GM19023 (cell line): ENCODE data around the gene SOCS6.
"Not testable (repeated sequence)": the region's sequence is repeated elsewhere in the genome, so short reads cannot be mapped to it uniquely, and the experiment has no call there.

Experiments used
- ATAC-seq: cut with Tn5 transposase; IDR thresholded peaks from one replicate; pipeline ENCODE4 v1.9.1; 2021; ENCODE audit warnings: mild to moderate bottlenecking, moderate library complexity; ENCODE audit not compliant: unreplicated experiment

The SOCS6 gene

GRCh38 chr18:70321616-70322015 lies 32.8 kb downstream of the SOCS6 start:
- ATAC-seq = no peak

GRCh38 chr18:70322385-70322784 lies 33.5 kb downstream of the SOCS6 start:
- no peak for ATAC-seq

- no peak for ATAC-seq
Observed at GRCh38 chr18:70322928-70323327, 34.1 kb downstream of the SOCS6 start.

GRCh38 chr18:70324897-70325296 lies 36.1 kb downstream of the SOCS6 start:
- no peak for ATAC-seq

GRCh38 chr18:70326255-70326654 lies 37.4 kb downstream of the SOCS6 start:
- no peak for ATAC-seq

- ATAC-seq = no peak
Observed at GRCh38 chr18:70328169-70328568, 39.3 kb downstream of the SOCS6 start.

GRCh38 chr18:70329071-70329470 lies 40.2 kb downstream of the SOCS6 start:
- ATAC-seq = no peak

- no peak for ATAC-seq
Observed at GRCh38 chr18:70330887-70331286, 42.0 kb downstream of the SOCS6 start.

GRCh38 chr18:70331456-70332097 lies 42.7 kb downstream of the SOCS6 start:
- ATAC-seq = no peak

- ATAC-seq = no peak
Observed at GRCh38 chr18:70332694-70333093, 43.8 kb downstream of the SOCS6 start.

GRCh38 chr18:70333316-70333715 lies 44.5 kb downstream of the SOCS6 start:
- ATAC-seq = no peak

- ATAC-seq = no peak
Observed at GRCh38 chr18:70333757-70334156, 44.9 kb downstream of the SOCS6 start.

- ATAC-seq = no peak
Observed at GRCh38 chr18:70334264-70334663, 45.4 kb downstream of the SOCS6 start.

- no peak for ATAC-seq
Observed at GRCh38 chr18:70334728-70335329, 46.0 kb downstream of the SOCS6 start.

- ATAC-seq = no peak
Observed at GRCh38 chr18:70335892-70336726, 47.3 kb downstream of the SOCS6 start.

GRCh38 chr18:70337139-70337972 lies 48.5 kb downstream of the SOCS6 start:
- ATAC-seq = no peak

- no peak for ATAC-seq
Observed at GRCh38 chr18:70338890-70339289, 50.0 kb downstream of the SOCS6 start.

GRCh38 chr18:70339915-70340314 lies 51.1 kb downstream of the SOCS6 start:
- ATAC-seq = no peak

- not testable (repeated sequence) for ATAC-seq
Observed at GRCh38 chr18:70348481-70348880, 59.6 kb downstream of the SOCS6 start.

- no peak for ATAC-seq
Observed at GRCh38 chr18:70349316-70349715, 60.5 kb downstream of the SOCS6 start.

GRCh38 chr18:70354080-70354479 lies 65.2 kb downstream of the SOCS6 start:
- no peak for ATAC-seq
